HEK293 (cell line): ENCODE results near the gene LRRC32.

Source experiments
- CTCF ChIA-PET: fragments of 350-600 bp; formaldehyde crosslinking; extraction: SDS; loops from one replicate; lab custom pipeline; 2021; ENCODE audit warnings: antibody characterized with exemption; lab: Yijun Ruan, JAX
- POLR2A ChIA-PET: fragments of 300-600 bp; formaldehyde crosslinking; extraction: SDS; loops from one replicate; lab custom pipeline; 2020; ENCODE audit warnings: antibody characterized with exemption, inconsistent platforms; lab: Yijun Ruan, JAX
- H3K27ac ChIP-seq: fragments of 200-500 bp; sonication (Bioruptor generic); 2 replicates; pipeline ENCODE4 v1.5.1; 2014; ENCODE audit warnings: low read depth, low read length, control low read depth, inconsistent platforms; ENCODE audit errors: extremely low read depth
- H3K36me3 ChIP-seq, 2 experiments: fragments of 200-500 bp in 1 of 2; sonication (Bioruptor generic) in 1 of 2; 1 replicate in 1 of 2; 2 replicates in 1 of 2; pipeline ENCODE4 v1.5.1; 2014 to 2017; ENCODE audit warnings: inconsistent platforms in 2 of 2, low read length in 2 of 2; ENCODE audit not compliant: control insufficient read depth in 2 of 2, insufficient read depth in 1 of 2
- H3K4me1 ChIP-seq: fragments of 200-500 bp; sonication (Bioruptor generic); 2 replicates; pipeline ENCODE4 v1.5.1; 2014; ENCODE audit warnings: mild to moderate bottlenecking, low read length, inconsistent platforms; ENCODE audit not compliant: control insufficient read depth, insufficient read depth
- H3K4me3 ChIP-seq: 2 replicates; pipeline ENCODE4 v1.5.1; 2011; ENCODE audit warnings: low read depth, mild to moderate bottlenecking, control low read depth, low read length, moderate library complexity
- H3K9me3 ChIP-seq: fragments of 200-500 bp; sonication (Bioruptor generic); 2 replicates; pipeline ENCODE4 v1.5.1; 2014; ENCODE audit warnings: low read depth, low read length, inconsistent platforms; ENCODE audit not compliant: control insufficient read depth, insufficient read depth
- BCL11A ChIP-seq: fragments of 450-650 bp; formaldehyde crosslinking; IDR thresholded peaks from 2 replicates; pipeline ENCODE4 v1.5.1; 2016; ENCODE audit warnings: low read depth, missing biosample characterization, missing genetic modification characterization
- GLIS1 ChIP-seq: fragments of 450-650 bp; formaldehyde crosslinking; IDR thresholded peaks from 2 replicates; pipeline ENCODE4 v1.5.1; 2016; ENCODE audit warnings: missing biosample characterization, missing genetic modification characterization
- KLF1 ChIP-seq: fragments of 450-650 bp; formaldehyde crosslinking; IDR thresholded peaks from 2 replicates; pipeline ENCODE4 v1.5.1; 2016; ENCODE audit warnings: missing biosample characterization, missing genetic modification characterization
- KLF10 ChIP-seq: fragments of 450-650 bp; IDR thresholded peaks from 2 replicates; pipeline ENCODE4 v1.5.1; 2018; ENCODE audit warnings: missing biosample characterization, mild to moderate bottlenecking, missing genetic modification characterization
- KLF16 ChIP-seq: fragments of 450-650 bp; formaldehyde crosslinking; IDR thresholded peaks from 2 replicates; pipeline ENCODE4 v1.5.1; 2017; ENCODE audit warnings: missing biosample characterization, missing genetic modification characterization
- MYNN ChIP-seq: fragments of 450-650 bp; formaldehyde crosslinking; IDR thresholded peaks from 2 replicates; pipeline ENCODE4 v1.5.1; 2016; ENCODE audit warnings: missing biosample characterization, missing genetic modification characterization, borderline replicate concordance
- OVOL3 ChIP-seq: fragments of 450-650 bp; formaldehyde crosslinking; IDR thresholded peaks from 2 replicates; pipeline ENCODE4 v1.5.1; 2016; ENCODE audit warnings: missing biosample characterization, missing genetic modification characterization
- ZBTB1 ChIP-seq: fragments of 450-650 bp; formaldehyde crosslinking; IDR thresholded peaks from 2 replicates; pipeline ENCODE4 v1.5.1; 2016; ENCODE audit warnings: missing biosample characterization, missing genetic modification characterization
- ZFP41 ChIP-seq: fragments of 450-650 bp; formaldehyde crosslinking; IDR thresholded peaks from 2 replicates; pipeline ENCODE4 v1.5.1; 2016; ENCODE audit warnings: missing biosample characterization, missing genetic modification characterization, borderline replicate concordance
- ZIC2 ChIP-seq: fragments of 450-650 bp; formaldehyde crosslinking; IDR thresholded peaks from 2 replicates; pipeline ENCODE4 v1.5.1; 2016; ENCODE audit warnings: missing biosample characterization, missing genetic modification characterization
- ZNF169 ChIP-seq: fragments of 450-650 bp; formaldehyde crosslinking; IDR thresholded peaks from 2 replicates; pipeline ENCODE4 v1.5.1; 2016; ENCODE audit warnings: missing biosample characterization, missing genetic modification characterization
- ZNF223 ChIP-seq: fragments of 450-650 bp; formaldehyde crosslinking; IDR thresholded peaks from 2 replicates; pipeline ENCODE4 v1.5.1; 2016; ENCODE audit warnings: missing biosample characterization, missing genetic modification characterization
- ZNF274 ChIP-seq, 2 experiments: fragments of 200-500 bp in 1 of 2; fragments of 450-650 bp in 1 of 2; sonication (Bioruptor generic) in 1 of 2; formaldehyde crosslinking in 1 of 2; IDR thresholded peaks; 2 replicates each; pipeline versions ENCODE4 v1.5.1 to v1.6.1; 2014 to 2016; ENCODE audit warnings: borderline replicate concordance in 1 of 2, inconsistent platforms in 1 of 2, low read length in 1 of 2, missing biosample characterization in 1 of 2, missing genetic modification characterization in 1 of 2
- ZNF302 ChIP-seq: fragments of 450-650 bp; formaldehyde crosslinking; IDR thresholded peaks from 2 replicates; pipeline ENCODE4 v1.5.1; 2016; ENCODE audit warnings: missing biosample characterization, missing genetic modification characterization, low read depth
- ZNF354C ChIP-seq: fragments of 450-650 bp; formaldehyde crosslinking; IDR thresholded peaks from 2 replicates; pipeline ENCODE4 v1.5.1; 2016; ENCODE audit warnings: missing biosample characterization, missing genetic modification characterization, low read depth, borderline replicate concordance
- ZNF394 ChIP-seq: fragments of 450-650 bp; formaldehyde crosslinking; IDR thresholded peaks from 2 replicates; pipeline ENCODE4 v1.5.1; 2016; ENCODE audit warnings: missing biosample characterization, missing genetic modification characterization, mild to moderate bottlenecking, moderate library complexity, borderline replicate concordance
- ZNF624 ChIP-seq: fragments of 450-650 bp; formaldehyde crosslinking; IDR thresholded peaks from 2 replicates; pipeline ENCODE4 v1.5.1; 2017; ENCODE audit warnings: missing biosample characterization, missing genetic modification characterization
- ZNF747 ChIP-seq: fragments of 450-650 bp; formaldehyde crosslinking; IDR thresholded peaks from 2 replicates; pipeline ENCODE4 v1.5.1; 2016; ENCODE audit warnings: missing biosample characterization, missing genetic modification characterization
- ZNF843 ChIP-seq: fragments of 450-650 bp; formaldehyde crosslinking; IDR thresholded peaks from 2 replicates; pipeline ENCODE4 v1.5.1; 2016; ENCODE audit warnings: missing biosample characterization, missing genetic modification characterization
- TF ChIP-seq, protein P1 (sequence below): fragments of 450-650 bp; formaldehyde crosslinking; IDR thresholded peaks from 2 replicates; pipeline ENCODE4 v1.5.1; 2016; ENCODE audit warnings: missing biosample characterization, missing genetic modification characterization
- TF ChIP-seq, protein P2 (sequence below): fragments of 450-650 bp; formaldehyde crosslinking; IDR thresholded peaks from 2 replicates; pipeline ENCODE4 v1.5.1; 2017; ENCODE audit warnings: missing biosample characterization, missing genetic modification characterization

Gene LRRC32

DNA sequence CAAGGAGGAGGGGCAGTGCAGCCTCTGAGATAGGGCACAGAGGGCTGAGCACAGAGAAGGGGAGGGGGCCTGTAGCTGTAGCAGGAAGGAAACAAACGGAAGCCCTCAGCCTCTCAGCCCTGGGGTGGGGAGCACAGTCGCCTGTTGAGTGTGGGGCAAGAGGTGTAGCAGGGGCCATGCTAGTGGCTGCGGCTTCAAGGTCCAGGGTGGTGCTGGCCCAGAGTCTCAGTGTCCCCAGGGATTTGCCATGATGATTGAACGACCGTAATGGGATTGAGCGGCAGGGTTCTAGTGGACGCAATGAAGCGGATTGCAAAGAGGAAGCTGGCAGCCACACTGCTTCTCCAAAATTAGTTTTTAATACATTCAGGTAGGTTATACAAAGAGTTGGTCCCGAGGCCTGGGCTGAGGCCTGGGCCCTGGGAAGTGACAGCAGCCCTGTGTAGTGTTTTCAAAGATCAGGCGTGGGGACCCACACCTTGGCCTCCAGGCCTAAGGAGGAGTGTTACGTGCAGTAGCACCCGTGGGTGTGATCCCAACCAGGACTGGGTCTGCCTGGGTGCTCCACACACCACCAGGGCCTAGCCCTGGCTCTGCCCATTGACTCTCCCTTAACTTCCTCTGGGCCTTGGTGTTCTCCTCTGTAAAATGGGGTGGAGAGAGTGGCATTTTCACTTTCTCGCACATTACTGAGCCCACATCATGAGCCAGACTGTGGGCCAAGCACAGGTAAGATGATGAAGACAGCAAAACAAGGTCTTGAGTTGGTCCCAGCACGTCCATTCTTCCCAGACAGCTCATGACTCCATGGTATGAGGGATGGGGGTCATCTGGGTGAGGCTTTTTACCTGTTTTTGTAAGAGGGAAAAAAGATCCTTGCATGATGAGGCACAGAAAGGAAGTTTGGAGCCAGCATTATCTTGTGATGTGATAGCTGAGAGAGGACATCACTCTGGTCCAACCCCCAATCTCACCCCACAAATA, 13.1 kb downstream of the LRRC32 start:
- H3K36me3 ChIP-seq: no peaks in the 10 kb centered on the region
- ChIA-PET CTCF (no interaction called here), POLR2A (interaction anchor here (1.0 kb wide), 1 partner anchor 13 kb away, joined by 3 read pairs; the partner anchor contains the start of gene LRRC32)
- no peaks in the 10 kb centered on the region for H3K4me1 ChIP-seq
- no peak for TF ChIP-seq ZNF354C (tag by site-specific recombination)
- no peak for TF ChIP-seq ZNF169 (tag by site-specific recombination)
- TF ChIP-seq MYNN (tag by site-specific recombination): no peak
- no peak for TF ChIP-seq ZNF843 (tag by site-specific recombination)
- no peaks in the 10 kb centered on the region for H3K9me3 ChIP-seq
- no peak overlapping the region for H3K4me3 ChIP-seq
- H3K27ac ChIP-seq: no peak overlapping the region

DNA sequence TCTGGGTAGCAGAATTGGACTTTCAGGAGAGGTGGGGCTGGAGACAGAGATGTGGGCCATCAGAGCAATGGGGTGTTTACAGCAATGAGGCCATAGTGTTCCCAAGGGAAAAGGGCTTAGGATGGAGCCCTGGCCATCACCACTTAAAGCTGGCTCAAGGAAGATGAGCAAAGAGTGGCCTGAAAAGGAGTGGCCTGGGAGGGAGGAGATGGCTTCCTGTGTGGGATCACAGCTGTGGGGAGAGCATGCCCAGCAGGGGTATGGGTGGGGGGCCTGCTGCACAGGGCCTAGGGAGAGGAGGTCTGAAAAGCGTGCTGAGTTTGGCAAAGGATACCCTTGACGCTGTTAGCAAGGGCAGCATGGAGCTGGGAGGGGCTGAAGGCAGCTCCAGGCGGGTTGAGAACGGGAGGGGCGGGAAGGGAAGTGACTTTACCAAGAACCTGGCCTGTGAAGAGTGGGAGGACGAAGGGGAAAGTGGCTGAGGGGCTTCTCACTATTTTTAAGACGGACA, 13.9 kb downstream of the LRRC32 start:
- TF ChIP-seq GLIS1 (tag by site-specific recombination): 0 out of 2 replicates have a peak, but pooled peaks have one; percentile 32
- TF ChIP-seq ZFP41 (tag by site-specific recombination): no peak
- TF ChIP-seq ZNF394 (tag by site-specific recombination): no peak
- TF ChIP-seq ZIC2: peak; percentile 18; the same call in 1 of the 2 replicates
- TF ChIP-seq ZNF843 (tag by site-specific recombination): no peak
- TF ChIP-seq ZNF302 (tag by site-specific recombination): no peak
- Histone ChIP-seq H3K4me3 (no peak overlapping the region), H3K27ac (no peak overlapping the region), H3K36me3 (no peaks in the 10 kb centered on the region), H3K9me3 (no peaks in the 10 kb centered on the region), H3K4me1 (no peaks in the 10 kb centered on the region)
- ChIA-PET CTCF (no interaction called here), POLR2A (no interaction called here)

DNA sequence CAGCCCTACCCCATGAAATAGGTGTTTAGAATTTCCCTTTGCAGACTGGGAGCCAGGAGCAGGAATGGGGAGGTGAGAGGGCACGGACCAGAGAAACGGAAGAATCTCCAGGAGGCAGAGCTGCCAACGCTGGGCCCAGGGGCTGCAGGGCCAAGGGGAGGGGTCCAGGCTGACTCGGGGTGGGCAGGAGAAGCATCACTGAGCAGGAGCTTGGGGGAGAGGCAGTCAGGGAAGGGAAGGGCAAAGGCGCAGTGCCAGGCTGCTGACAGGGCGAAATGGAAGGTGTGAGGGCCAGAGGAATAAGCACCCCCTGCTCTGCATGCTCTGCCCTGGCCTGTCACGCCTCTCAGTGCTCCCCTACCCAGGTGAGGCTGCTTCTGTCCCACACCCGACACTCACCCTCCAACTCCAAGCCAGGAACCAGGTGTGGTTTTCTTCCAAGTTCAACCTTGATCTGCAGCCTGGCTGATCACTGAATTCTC, 14.5 kb downstream of the LRRC32 start:
- Histone ChIP-seq H3K27ac (no peak overlapping the region), H3K4me1 (no peaks in the 10 kb centered on the region), H3K9me3 (no peaks in the 10 kb centered on the region), H3K4me3 (no peak overlapping the region), H3K36me3 (no peaks in the 10 kb centered on the region)
- TF ChIP-seq KLF1 (tag by site-specific recombination) (no peak), ZNF843 (tag by site-specific recombination) (no peak), GLIS1 (tag by site-specific recombination) (no peak), ZNF223 (tag by site-specific recombination) (no peak), ZNF274 (IDR thresholded peaks at IDR 0.05; ENCODE audit: low read length) (no peak), ZNF274 (tag by site-specific recombination; IDR thresholded peaks at IDR 0.05; ENCODE audit: borderline replicate concordance) (no peak), KLF10 (tag by site-specific recombination) (no peak), ZNF624 (tag by site-specific recombination) (no peak), KLF16 (tag by site-specific recombination) (no peak), BCL11A (tag by site-specific recombination) (no peak), OVOL3 (tag by site-specific recombination) (no peak), ZBTB1 (tag by site-specific recombination) (no peak), ZNF747 (tag by site-specific recombination) (no peak)
- TF ChIP-seq, protein P1, sequence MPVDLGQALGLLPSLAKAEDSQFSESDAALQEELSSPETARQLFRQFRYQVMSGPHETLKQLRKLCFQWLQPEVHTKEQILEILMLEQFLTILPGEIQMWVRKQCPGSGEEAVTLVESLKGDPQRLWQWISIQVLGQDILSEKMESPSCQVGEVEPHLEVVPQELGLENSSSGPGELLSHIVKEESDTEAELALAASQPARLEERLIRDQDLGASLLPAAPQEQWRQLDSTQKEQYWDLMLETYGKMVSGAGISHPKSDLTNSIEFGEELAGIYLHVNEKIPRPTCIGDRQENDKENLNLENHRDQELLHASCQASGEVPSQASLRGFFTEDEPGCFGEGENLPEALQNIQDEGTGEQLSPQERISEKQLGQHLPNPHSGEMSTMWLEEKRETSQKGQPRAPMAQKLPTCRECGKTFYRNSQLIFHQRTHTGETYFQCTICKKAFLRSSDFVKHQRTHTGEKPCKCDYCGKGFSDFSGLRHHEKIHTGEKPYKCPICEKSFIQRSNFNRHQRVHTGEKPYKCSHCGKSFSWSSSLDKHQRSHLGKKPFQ: no peak
- TF ChIP-seq, protein P2, sequence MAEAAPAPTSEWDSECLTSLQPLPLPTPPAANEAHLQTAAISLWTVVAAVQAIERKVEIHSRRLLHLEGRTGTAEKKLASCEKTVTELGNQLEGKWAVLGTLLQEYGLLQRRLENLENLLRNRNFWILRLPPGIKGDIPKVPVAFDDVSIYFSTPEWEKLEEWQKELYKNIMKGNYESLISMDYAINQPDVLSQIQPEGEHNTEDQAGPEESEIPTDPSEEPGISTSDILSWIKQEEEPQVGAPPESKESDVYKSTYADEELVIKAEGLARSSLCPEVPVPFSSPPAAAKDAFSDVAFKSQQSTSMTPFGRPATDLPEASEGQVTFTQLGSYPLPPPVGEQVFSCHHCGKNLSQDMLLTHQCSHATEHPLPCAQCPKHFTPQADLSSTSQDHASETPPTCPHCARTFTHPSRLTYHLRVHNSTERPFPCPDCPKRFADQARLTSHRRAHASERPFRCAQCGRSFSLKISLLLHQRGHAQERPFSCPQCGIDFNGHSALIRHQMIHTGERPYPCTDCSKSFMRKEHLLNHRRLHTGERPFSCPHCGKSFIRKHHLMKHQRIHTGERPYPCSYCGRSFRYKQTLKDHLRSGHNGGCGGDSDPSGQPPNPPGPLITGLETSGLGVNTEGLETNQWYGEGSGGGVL (tag by site-specific recombination): no peak
- CTCF ChIA-PET: no interaction called here
- POLR2A ChIA-PET: interaction anchor here (0.6 kb wide), 1 partner anchor 1880 kb away, joined by 6 read pairs; no protein-coding TSS in a partner anchor
